ENCODE measurements around the gene GYPC. TPM values are rescaled to one million over a fixed set of nuclear protein-coding genes. Genes with fewer than 3 reads are reported as not detected.

The GYPC gene
- total RNA-seq, 1 experiment from 2014 or later, result 13.6 TPM

DNA sequence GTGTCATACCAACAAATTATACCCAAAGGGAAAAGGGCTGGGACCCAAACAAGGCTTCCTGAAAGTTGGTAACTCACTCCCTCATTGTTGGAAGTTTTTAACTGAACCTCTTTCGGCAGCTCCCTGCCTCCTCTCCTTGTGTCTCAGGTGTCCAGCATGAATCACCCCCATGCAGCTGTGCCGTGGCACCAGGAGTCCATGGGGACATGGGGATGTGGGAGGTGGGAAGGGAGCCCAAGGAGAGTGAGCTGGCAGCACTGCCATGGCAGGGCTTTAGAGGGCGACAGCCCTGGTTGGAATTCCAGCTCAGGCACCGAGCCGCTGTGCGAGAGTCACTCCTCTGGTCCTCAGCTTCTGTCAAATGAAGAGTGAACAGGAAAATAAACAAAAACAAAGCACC, 12.5 kb upstream of the GYPC start:
- no peak overlapping the region for H2AK5ac ChIP-seq (ENCODE audit: insufficient read length, low read length)
- no peak overlapping the region for H2BK12ac ChIP-seq (ENCODE audit: insufficient read length, low read depth, low read length)
- H3K4me1 ChIP-seq (ENCODE audit: insufficient read depth, low read length), result peaks cover 4% of the 10 kb centered on the region; the same call in 1 of the 2 replicates
- no peak overlapping the region for H3K18ac ChIP-seq (ENCODE audit: insufficient read length, low read depth, low read length)
- no peak overlapping the region for H3K56ac ChIP-seq (ENCODE audit: insufficient read length, low read depth, low read length)
- H3K79me1 ChIP-seq (ENCODE audit: insufficient read depth, low read depth, low read length, poor library complexity, severe bottlenecking), result no peaks in the 10 kb centered on the region
- no peaks in the 10 kb centered on the region for H3K27me3 ChIP-seq (ENCODE audit: insufficient read depth, low read length)
- Mint-ChIP-seq H3K4me3 (no peak overlapping the region), H3K27ac (no peak overlapping the region; a peak in 1 of 7 replicates), H3K27me3 (ENCODE audit: low read depth) (peaks cover 2% of the 10 kb centered on the region; the same call in 1 of the 2 replicates), H3K36me3 (ENCODE audit: insufficient read depth in 1 of 3, low read depth in 3 of 3) (no peaks in the 10 kb centered on the region; a peak in 1 of 7 replicates), H3K4me1 (peaks cover 17 to 24% of the 10 kb centered on the region in 2 experiments), H3K9me3 (no peaks in the 10 kb centered on the region)
- H3K23ac ChIP-seq (ENCODE audit: insufficient read length, low read depth, low read length), result no peak overlapping the region
- no peak overlapping the region for H2BK120ac ChIP-seq (ENCODE audit: low read depth, low read length, poor library complexity, severe bottlenecking)
- no peak overlapping the region for H3K4me2 ChIP-seq (ENCODE audit: insufficient read depth, insufficient read length, low read length)
- no peak overlapping the region for H4K5ac ChIP-seq (ENCODE audit: insufficient read length, low read depth, low read length)
- no peak overlapping the region for H2BK5ac ChIP-seq (ENCODE audit: insufficient read length, low read length)
- H2AFZ ChIP-seq (ENCODE audit: low read length), result no peak overlapping the region
- H3K14ac ChIP-seq (ENCODE audit: insufficient read depth, low read length), result no peak overlapping the region
- no peak overlapping the region for H4K91ac ChIP-seq (ENCODE audit: insufficient read length, low read depth, low read length)
- H3T11ph ChIP-seq (ENCODE audit: low read length), result no peak overlapping the region
- H3K27ac ChIP-seq (ENCODE audit: insufficient read length, low read depth, low read length), result no peak overlapping the region
- DNase-seq, result peak; percentile 48
- no peak overlapping the region for H2BK15ac ChIP-seq (ENCODE audit: low read depth, low read length)
- H3K9ac ChIP-seq (ENCODE audit: extremely low read depth, insufficient read length, low read length), result no peak overlapping the region
- H4K8ac ChIP-seq (replicated peaks; ENCODE audit: insufficient read length, low read depth, low read length), result no peak overlapping the region
- TF ChIP-seq, protein P1, sequence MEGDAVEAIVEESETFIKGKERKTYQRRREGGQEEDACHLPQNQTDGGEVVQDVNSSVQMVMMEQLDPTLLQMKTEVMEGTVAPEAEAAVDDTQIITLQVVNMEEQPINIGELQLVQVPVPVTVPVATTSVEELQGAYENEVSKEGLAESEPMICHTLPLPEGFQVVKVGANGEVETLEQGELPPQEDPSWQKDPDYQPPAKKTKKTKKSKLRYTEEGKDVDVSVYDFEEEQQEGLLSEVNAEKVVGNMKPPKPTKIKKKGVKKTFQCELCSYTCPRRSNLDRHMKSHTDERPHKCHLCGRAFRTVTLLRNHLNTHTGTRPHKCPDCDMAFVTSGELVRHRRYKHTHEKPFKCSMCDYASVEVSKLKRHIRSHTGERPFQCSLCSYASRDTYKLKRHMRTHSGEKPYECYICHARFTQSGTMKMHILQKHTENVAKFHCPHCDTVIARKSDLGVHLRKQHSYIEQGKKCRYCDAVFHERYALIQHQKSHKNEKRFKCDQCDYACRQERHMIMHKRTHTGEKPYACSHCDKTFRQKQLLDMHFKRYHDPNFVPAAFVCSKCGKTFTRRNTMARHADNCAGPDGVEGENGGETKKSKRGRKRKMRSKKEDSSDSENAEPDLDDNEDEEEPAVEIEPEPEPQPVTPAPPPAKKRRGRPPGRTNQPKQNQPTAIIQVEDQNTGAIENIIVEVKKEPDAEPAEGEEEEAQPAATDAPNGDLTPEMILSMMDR (conservative IDR thresholded peaks at IDR 0.05), result peak; percentile 45; the same call in 2 of the 3 replicates
- H3K79me2 ChIP-seq (ENCODE audit: insufficient read depth, low read length), result no peaks in the 10 kb centered on the region
- H3K23me2 ChIP-seq (ENCODE audit: insufficient read length, low read depth, low read length, poor library complexity, severe bottlenecking), result no peaks in the 10 kb centered on the region
- WGBS (ENCODE audit: extremely low coverage, insufficient read length, low lambda C conversion rate), result no CpG with 5 or more reads among the region's 6 CpGs
- H4K20me1 ChIP-seq (ENCODE audit: control insufficient read depth, insufficient read depth, insufficient read length), result no peaks in the 10 kb centered on the region
- no peak overlapping the region for H2BK20ac ChIP-seq (ENCODE audit: low read depth, low read length, poor library complexity, severe bottlenecking)
- H3K4ac ChIP-seq (ENCODE audit: low read depth, low read length), result no peak overlapping the region
- no peaks in the 10 kb centered on the region for H3K9me3 ChIP-seq (ENCODE audit: control insufficient read depth, low read depth, low read length)
